ENCODE results near the gene BEX2.

Gene BEX2

DNA sequence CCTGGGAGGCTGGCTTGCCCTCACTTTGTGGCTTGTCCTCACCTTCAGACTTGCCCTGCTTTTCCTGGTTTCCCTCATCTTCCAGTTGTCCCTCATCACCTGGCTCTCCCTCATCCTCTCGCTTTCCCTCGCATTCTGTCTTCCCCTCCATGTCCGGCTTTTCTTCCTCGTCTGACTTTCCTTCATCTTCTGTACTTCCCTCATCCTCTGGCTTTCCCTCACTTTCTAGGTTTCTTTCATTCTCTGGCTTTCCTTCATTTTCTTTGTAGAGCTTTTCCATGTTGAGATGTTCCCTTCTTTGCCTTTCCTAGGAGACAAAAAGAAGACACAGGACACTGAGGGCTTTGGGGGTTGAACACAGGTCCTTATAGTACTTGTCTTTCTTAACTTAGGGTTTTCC is 36.5 kb downstream of the BEX2 start:
- no peak for DNase-seq

Data from amygdala (tissue), 56 donors.